Testis (tissue), 2 donors: ENCODE results near the gene CDH4.

Source experiments
- CTCF ChIP-seq, 3 experiments: fragments of 450-650 bp in 2 of 3; fragments of 200-600 bp in 1 of 3; sonication (generic) in 1 of 3; IDR thresholded peaks; one replicate each; pipeline ENCODE4 v1.5.1; 2016 to 2019; ENCODE audit warnings: antibody characterized with exemption in 3 of 3, mild to moderate bottlenecking in 2 of 3, moderate library complexity in 1 of 3
- POLR2A ChIP-seq: fragments of 450-650 bp; IDR thresholded peaks from one replicate; pipeline ENCODE4 v1.6.1; 2017; ENCODE audit warnings: antibody characterized with exemption, mild to moderate bottlenecking, moderate library complexity

- no peak for TF ChIP-seq CTCF (IDR thresholded peaks at IDR 0.05)
- no peak for TF ChIP-seq POLR2A
These were observed 588.9 kb downstream of the CDH4 start for GRCh38 chr20:61840779-61841455.
